Bronchial epithelial cell (primary cell): Measurements from ENCODE around the gene PNKP. TPM values are rescaled to one million over a fixed set of nuclear protein-coding genes. Genes with fewer than 3 reads are reported as not detected.
A peak's percentile ranks its signal among the peaks of the same experiment; 100 is the strongest.

Source experiments
- DNase-seq: peaks from one replicate; pipeline ENCODE4 v3.0.0-alpha.2; 2010; ENCODE audit warnings: low read depth
- FAIRE-seq: peaks from 2 replicates; lab custom pipeline; 2011; peaks lifted over from hg19 to GRCh38; lab: Jason Lieb, UNC
- H3K27me3 ChIP-seq: 2 replicates; pipeline ENCODE4 v1.5.1; 2011; ENCODE audit warnings: low read length; ENCODE audit not compliant: control insufficient read depth, insufficient read depth
- H3K36me3 ChIP-seq: 2 replicates; pipeline ENCODE4 v1.5.1; 2011; ENCODE audit warnings: low read length; ENCODE audit not compliant: control insufficient read depth, insufficient read depth
- H3K4me3 ChIP-seq: 2 replicates; pipeline ENCODE4 v1.5.1; 2011; ENCODE audit warnings: mild to moderate bottlenecking, low read depth, low read length, control low read depth
- CTCF ChIP-seq: IDR thresholded peaks from 2 replicates; pipeline ENCODE4 v1.5.1; 2011; ENCODE audit warnings: mild to moderate bottlenecking, moderate library complexity, low read length, control low read depth, inconsistent platforms; ENCODE audit not compliant: insufficient read depth, severe bottlenecking
- total RNA-seq: library from RNA; depleted of rRNA; stranded (reverse); fragments of >200 nt; gene quantifications from 2 replicates; pipeline ENCODE4 v1.2.1, GENCODE V29; 2014

The PNKP gene
- total RNA-seq, 1 donor from 2014 or later: 37.9 TPM

DNA sequence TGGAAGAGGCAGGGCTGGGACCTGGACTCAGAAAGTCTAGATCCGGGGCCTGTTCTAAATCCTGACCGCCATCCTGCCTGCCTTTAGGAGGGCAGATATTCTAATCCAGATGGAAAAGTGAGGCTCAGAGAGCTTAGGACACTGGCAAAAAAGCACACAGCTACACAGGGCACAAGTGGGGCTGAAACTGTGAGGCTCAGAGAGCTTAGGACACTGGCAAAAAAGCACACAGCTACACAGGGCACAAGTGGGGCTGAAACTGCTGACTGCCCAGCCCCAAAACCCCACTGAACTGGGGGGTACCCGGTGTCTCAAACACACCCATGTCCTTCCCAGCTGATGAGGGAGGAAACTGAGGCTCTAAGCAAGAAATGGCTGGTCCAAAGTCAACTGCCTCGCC, 7.8 kb upstream of the PNKP start:
- H3K4me3 ChIP-seq: no peak overlapping the region
- H3K36me3 ChIP-seq: peaks cover 14% of the 10 kb centered on the region
- no peak for DNase-seq
- no peaks in the 10 kb centered on the region for H3K27me3 ChIP-seq
- no peak for TF ChIP-seq CTCF
- no peak for FAIRE-seq

GRCh38 chr19:49874503-49875157, 7.3 kb upstream of the PNKP start:
- Histone ChIP-seq H3K27me3 (no peaks in the 10 kb centered on the region), H3K36me3 (peaks cover 13% of the 10 kb centered on the region), H3K4me3 (no peak overlapping the region)
- DNase-seq (peak; percentile 73), FAIRE-seq (no peak)
- TF ChIP-seq CTCF: no peak

GRCh38 chr19:49873834-49874233, 6.5 kb upstream of the PNKP start:
- Histone ChIP-seq H3K4me3 (no peak overlapping the region), H3K36me3 (peaks cover 10% of the 10 kb centered on the region), H3K27me3 (no peaks in the 10 kb centered on the region)
- no peak for TF ChIP-seq CTCF
- DNase-seq: no peak
- FAIRE-seq: no peak

DNA sequence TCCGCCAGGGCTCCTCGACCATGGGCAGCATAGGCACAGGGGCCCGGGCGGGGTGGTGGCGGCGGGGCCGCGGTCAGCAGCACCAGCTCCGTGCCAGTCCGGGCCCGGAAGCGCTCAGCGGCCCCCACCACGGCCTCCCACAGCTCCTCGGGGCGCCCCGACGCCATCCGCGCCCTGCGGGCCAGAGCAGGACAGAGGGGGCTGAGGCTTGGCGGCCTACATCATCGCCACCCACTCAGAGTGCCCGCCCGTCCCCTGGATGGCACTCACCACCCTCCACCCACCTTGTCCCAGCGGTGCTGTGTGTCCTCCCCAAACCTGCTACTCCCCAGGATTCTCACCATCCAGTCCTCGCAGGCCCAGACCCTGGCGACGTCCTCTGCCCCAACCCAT, 5.7 kb upstream of the PNKP start:
- DNase-seq (no peak), FAIRE-seq (no peak)
- H3K36me3 ChIP-seq: peaks cover 10% of the 10 kb centered on the region
- TF ChIP-seq CTCF: no peak
- no peaks in the 10 kb centered on the region for H3K27me3 ChIP-seq
- no peak overlapping the region for H3K4me3 ChIP-seq

GRCh38 chr19:49872245-49873128, 5.1 kb upstream of the PNKP start:
- FAIRE-seq: no peak
- Histone ChIP-seq H3K27me3 (no peaks in the 10 kb centered on the region), H3K4me3 (no peak overlapping the region)

More at GRCh38 chr19:49872245-49873128, 5.1 kb upstream of the PNKP start:
- H3K36me3 ChIP-seq: peaks cover 10% of the 10 kb centered on the region
- no peak for TF ChIP-seq CTCF
- no peak for DNase-seq
